HS-27A (cell line): Measurements from ENCODE around the gene LYRM1.

Experiments
- DNase-seq: peaks from one replicate; pipeline ENCODE4 v3.0.0-alpha.2; 2012; ENCODE audit warnings: low read depth, missing footprints

The LYRM1 gene

GRCh38 chr16:20871941-20872815 is 28.4 kb upstream of the LYRM1 start:
- DNase-seq, result no peak

- no peak for DNase-seq
Observed at GRCh38 chr16:20873331-20873730, 27.2 kb upstream of the LYRM1 start.

GRCh38 chr16:20874088-20874581 is 26.4 kb upstream of the LYRM1 start:
- no peak for DNase-seq

GRCh38 chr16:20875355-20875650 is 25.3 kb upstream of the LYRM1 start:
- no peak for DNase-seq

- no peak for DNase-seq
Observed at GRCh38 chr16:20878682-20879147, 21.9 kb upstream of the LYRM1 start.

GRCh38 chr16:20879175-20880040 is 21.2 kb upstream of the LYRM1 start:
- no peak for DNase-seq

GRCh38 chr16:20880867-20881502 is 19.6 kb upstream of the LYRM1 start:
- DNase-seq, result no peak

GRCh38 chr16:20881503-20881878 is 19.1 kb upstream of the LYRM1 start:
- DNase-seq, result no peak

GRCh38 chr16:20883554-20884239 is 16.9 kb upstream of the LYRM1 start:
- DNase-seq, result no peak

- DNase-seq, result no peak
Observed at GRCh38 chr16:20884240-20884556, 16.4 kb upstream of the LYRM1 start.

- DNase-seq, result no peak
Observed at GRCh38 chr16:20886320-20886719, 14.3 kb upstream of the LYRM1 start.

- no peak for DNase-seq
Observed at GRCh38 chr16:20887207-20887606, 13.4 kb upstream of the LYRM1 start.

- DNase-seq, result no peak
Observed at GRCh38 chr16:20889625-20890275, 10.8 kb upstream of the LYRM1 start.

GRCh38 chr16:20894388-20894787 is 6.2 kb upstream of the LYRM1 start:
- DNase-seq, result no peak

GRCh38 chr16:20897253-20897897 is 3.2 kb upstream of the LYRM1 start:
- DNase-seq, result no peak

- DNase-seq, result no peak
Observed at GRCh38 chr16:20897922-20898321, 2.6 kb upstream of the LYRM1 start.

GRCh38 chr16:20899071-20899470 is 1.5 kb upstream of the LYRM1 start:
- no peak for DNase-seq

- DNase-seq, result no peak
Observed at GRCh38 chr16:20899477-20900298, 883 bp upstream of the LYRM1 start.

- no peak for DNase-seq
Observed at GRCh38 chr16:20901068-20901435, 481 bp downstream of the LYRM1 start.

- DNase-seq, result no peak
Observed at GRCh38 chr16:20901436-20902112, 1.0 kb downstream of the LYRM1 start.
